ENCODE data around the gene ZNF527.

Gene ZNF527

GRCh38 chr19:37334179-37335071, 36.5 kb upstream of the ZNF527 start:
- H4K12ac ChIP-seq (ENCODE audit: low read depth, low read length): peak overlapping the region; percentile 67
- H4K91ac ChIP-seq (ENCODE audit: low read depth, low read length): peak overlapping the region; percentile 36
- no peaks in the 10 kb centered on the region for H3K27me3 ChIP-seq (ENCODE audit: insufficient read depth, low read length)
- peak overlapping the region; percentile 62 for H3K14ac ChIP-seq (ENCODE audit: low read length)
- peak overlapping the region; percentile 98 for H3K4me3 ChIP-seq (ENCODE audit: low read depth, low read length)
- peaks cover 10 to 13% of the 10 kb centered on the region in 2 experiments for H3K4me1 ChIP-seq (ENCODE audit: control insufficient read depth in 1 of 2, insufficient read depth in 2 of 2, low read length in 2 of 2)
- peak overlapping the region; percentile 98 for H3K9ac ChIP-seq (ENCODE audit: low read length)
- no peaks in the 10 kb centered on the region for H3K9me3 ChIP-seq (ENCODE audit: insufficient read depth, low read depth, low read length)
- H2AK5ac ChIP-seq (ENCODE audit: low read length): no peak overlapping the region
- peaks cover 5% of the 10 kb centered on the region for H3K79me2 ChIP-seq (ENCODE audit: control insufficient read depth, insufficient read depth, low read length, poor library complexity)
- peak overlapping the region; percentile 63 for H2AFZ ChIP-seq (ENCODE audit: insufficient read depth, low read length, poor library complexity)
- H2BK12ac ChIP-seq (ENCODE audit: low read length): no peak overlapping the region
- no CpG with 5 or more reads among the region's 50 CpGs for WGBS (ENCODE audit: extremely low coverage, insufficient coverage, insufficient read length)
- H4K8ac ChIP-seq (ENCODE audit: low read depth, low read length): peak overlapping the region; percentile 69
- peak overlapping the region; percentile 95 for H3K4me2 ChIP-seq (ENCODE audit: low read length)
- H3K36me3 ChIP-seq (ENCODE audit: control insufficient read depth in 1 of 2, insufficient read depth in 2 of 2, low read length in 2 of 2): peaks cover 0 to 2% of the 10 kb centered on the region in 2 experiments
- peak; percentile 82 to 88 for DNase-seq
- H3K4ac ChIP-seq (ENCODE audit: low read depth, low read length): peak overlapping the region; percentile 50
- H3K18ac ChIP-seq (ENCODE audit: low read length): peak overlapping the region; percentile 26
- no peak overlapping the region for H3K27ac ChIP-seq (ENCODE audit: low read depth, low read length)
- H3K79me1 ChIP-seq (ENCODE audit: low read length): peaks cover 4% of the 10 kb centered on the region
- H2BK5ac ChIP-seq (ENCODE audit: low read depth, low read length, poor library complexity): peak overlapping the region; percentile 3
- no peak overlapping the region for H3K23ac ChIP-seq (ENCODE audit: low read length)
- H2BK120ac ChIP-seq (ENCODE audit: insufficient read depth, low read length, poor library complexity): peak overlapping the region; percentile 48

DNA sequence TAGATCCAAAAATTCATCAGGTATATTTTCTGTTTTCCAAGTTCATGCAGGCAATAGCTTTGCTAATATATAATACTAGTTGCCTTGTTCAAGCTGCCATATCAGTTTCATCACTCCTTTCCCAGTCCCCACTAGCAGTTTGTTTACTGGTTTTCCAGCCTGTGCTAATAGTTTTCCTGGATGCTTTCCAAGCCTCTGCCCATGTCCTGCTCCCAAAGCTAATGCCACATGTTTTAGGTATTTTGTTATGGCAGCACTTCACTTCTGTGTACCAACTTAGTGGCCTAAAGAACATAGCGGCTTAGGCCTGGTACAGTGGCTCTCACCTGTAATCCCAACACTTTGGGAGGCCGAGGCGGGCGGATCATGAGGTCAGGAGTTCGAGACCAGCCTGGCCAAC, 28.1 kb upstream of the ZNF527 start:
- Histone ChIP-seq H2BK5ac (ENCODE audit: low read depth, low read length, poor library complexity) (no peak overlapping the region), H2BK12ac (ENCODE audit: low read length) (no peak overlapping the region), H3K79me2 (ENCODE audit: control insufficient read depth, insufficient read depth, low read length, poor library complexity) (no peaks in the 10 kb centered on the region), H3K4me3 (ENCODE audit: low read depth, low read length) (no peak overlapping the region), H3K4me2 (ENCODE audit: low read length) (no peak overlapping the region), H2AFZ (ENCODE audit: insufficient read depth, low read length, poor library complexity) (no peak overlapping the region), H3K23ac (ENCODE audit: low read length) (no peak overlapping the region), H3K14ac (ENCODE audit: low read length) (no peak overlapping the region), H3K9ac (ENCODE audit: low read length) (no peak overlapping the region), H3K36me3 (ENCODE audit: control insufficient read depth in 1 of 2, insufficient read depth in 2 of 2, low read length in 2 of 2) (peaks cover 4 to 19% of the 10 kb centered on the region in 2 experiments), H2BK120ac (ENCODE audit: insufficient read depth, low read length, poor library complexity) (no peak overlapping the region), H3K27me3 (ENCODE audit: insufficient read depth, low read length) (no peaks in the 10 kb centered on the region), H3K27ac (ENCODE audit: low read depth, low read length) (no peak overlapping the region), H3K79me1 (ENCODE audit: low read length) (no peaks in the 10 kb centered on the region), H3K4ac (ENCODE audit: low read depth, low read length) (no peak overlapping the region), H3K18ac (ENCODE audit: low read length) (no peak overlapping the region), H4K91ac (ENCODE audit: low read depth, low read length) (no peak overlapping the region), H2AK5ac (ENCODE audit: low read length) (no peak overlapping the region), H3K9me3 (ENCODE audit: insufficient read depth, low read depth, low read length) (no peaks in the 10 kb centered on the region), H4K8ac (ENCODE audit: low read depth, low read length) (no peak overlapping the region), H3K4me1 (ENCODE audit: control insufficient read depth in 1 of 2, insufficient read depth in 2 of 2, low read length in 2 of 2) (no peaks in the 10 kb centered on the region), H4K12ac (ENCODE audit: low read depth, low read length) (no peak overlapping the region)
- no peak for DNase-seq
- no CpG with 5 or more reads among the region's 5 CpGs for WGBS (ENCODE audit: extremely low coverage, insufficient coverage, insufficient read length)

DNA sequence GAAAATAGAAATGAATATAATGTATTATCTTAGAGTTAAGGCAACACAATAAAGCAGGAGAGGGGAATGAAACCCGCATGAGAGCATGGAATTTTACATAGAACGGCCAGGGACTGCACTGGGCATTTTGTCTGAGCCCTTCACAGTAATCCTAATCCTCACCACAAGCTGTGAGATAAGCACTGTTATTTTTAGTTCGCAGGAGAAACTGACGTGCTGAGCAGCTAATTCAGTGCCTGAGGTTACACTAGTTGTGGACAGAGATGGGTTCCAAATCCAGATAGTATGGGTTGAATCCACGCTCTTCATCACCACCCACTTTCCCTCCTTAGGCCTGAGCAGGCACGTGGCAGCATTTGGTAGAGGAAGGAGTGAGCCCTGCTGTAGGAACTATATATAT, 24.8 kb upstream of the ZNF527 start:
- DNase-seq: no peak
- H2BK5ac ChIP-seq (ENCODE audit: low read depth, low read length, poor library complexity): no peak overlapping the region
- H4K8ac ChIP-seq (ENCODE audit: low read depth, low read length): no peak overlapping the region

GRCh38 chr19:37348060-37348459, 22.8 kb upstream of the ZNF527 start:
- H3K4me2 ChIP-seq (ENCODE audit: low read length): no peak overlapping the region
- no peak for DNase-seq
- no peaks in the 10 kb centered on the region for H3K4me1 ChIP-seq (ENCODE audit: control insufficient read depth in 1 of 2, insufficient read depth in 2 of 2, low read length in 2 of 2)
- no peak overlapping the region for H2AFZ ChIP-seq (ENCODE audit: insufficient read depth, low read length, poor library complexity)
- H2BK12ac ChIP-seq (ENCODE audit: low read length): no peak overlapping the region
- H4K12ac ChIP-seq (ENCODE audit: low read depth, low read length): no peak overlapping the region
- no peak overlapping the region for H3K4me3 ChIP-seq (ENCODE audit: low read depth, low read length)
- no CpG with 5 or more reads among the region's 3 CpGs for WGBS (ENCODE audit: extremely low coverage, insufficient coverage, insufficient read length)
- H3K9me3 ChIP-seq (ENCODE audit: insufficient read depth, low read depth, low read length): no peaks in the 10 kb centered on the region
- H3K18ac ChIP-seq (ENCODE audit: low read length): no peak overlapping the region
- H3K23ac ChIP-seq (ENCODE audit: low read length): no peak overlapping the region
- H3K27ac ChIP-seq (ENCODE audit: low read depth, low read length): no peak overlapping the region
- no peaks in the 10 kb centered on the region for H3K27me3 ChIP-seq (ENCODE audit: insufficient read depth, low read length)
- no peak overlapping the region for H2BK5ac ChIP-seq (ENCODE audit: low read depth, low read length, poor library complexity)
- no peaks in the 10 kb centered on the region for H3K79me2 ChIP-seq (ENCODE audit: control insufficient read depth, insufficient read depth, low read length, poor library complexity)
- no peak overlapping the region for H3K9ac ChIP-seq (ENCODE audit: low read length)
- H3K14ac ChIP-seq (ENCODE audit: low read length): no peak overlapping the region
- peaks cover 11 to 23% of the 10 kb centered on the region in 2 experiments for H3K36me3 ChIP-seq (ENCODE audit: control insufficient read depth in 1 of 2, insufficient read depth in 2 of 2, low read length in 2 of 2)
- H4K91ac ChIP-seq (ENCODE audit: low read depth, low read length): no peak overlapping the region
- H3K79me1 ChIP-seq (ENCODE audit: low read length): no peaks in the 10 kb centered on the region
- no peak overlapping the region for H2BK120ac ChIP-seq (ENCODE audit: insufficient read depth, low read length, poor library complexity)
- H2AK5ac ChIP-seq (ENCODE audit: low read length): no peak overlapping the region
- no peak overlapping the region for H4K8ac ChIP-seq (ENCODE audit: low read depth, low read length)
- H3K4ac ChIP-seq (ENCODE audit: low read depth, low read length): no peak overlapping the region

More for the DNA sequence above, 24.8 kb upstream of the ZNF527 start:
- Histone ChIP-seq H3K4ac (ENCODE audit: low read depth, low read length) (no peak overlapping the region), H3K9ac (ENCODE audit: low read length) (no peak overlapping the region), H3K27ac (ENCODE audit: low read depth, low read length) (no peak overlapping the region), H3K18ac (ENCODE audit: low read length) (no peak overlapping the region), H3K9me3 (ENCODE audit: insufficient read depth, low read depth, low read length) (no peaks in the 10 kb centered on the region), H2AFZ (ENCODE audit: insufficient read depth, low read length, poor library complexity) (no peak overlapping the region), H3K4me2 (ENCODE audit: low read length) (no peak overlapping the region), H2AK5ac (ENCODE audit: low read length) (no peak overlapping the region), H3K23ac (ENCODE audit: low read length) (no peak overlapping the region), H4K91ac (ENCODE audit: low read depth, low read length) (no peak overlapping the region), H4K12ac (ENCODE audit: low read depth, low read length) (no peak overlapping the region), H3K4me3 (ENCODE audit: low read depth, low read length) (no peak overlapping the region), H3K36me3 (ENCODE audit: control insufficient read depth in 1 of 2, insufficient read depth in 2 of 2, low read length in 2 of 2) (peaks cover 11 to 23% of the 10 kb centered on the region in 2 experiments), H3K79me1 (ENCODE audit: low read length) (no peaks in the 10 kb centered on the region), H3K4me1 (ENCODE audit: control insufficient read depth in 1 of 2, insufficient read depth in 2 of 2, low read length in 2 of 2) (no peaks in the 10 kb centered on the region), H3K27me3 (ENCODE audit: insufficient read depth, low read length) (no peaks in the 10 kb centered on the region), H2BK120ac (ENCODE audit: insufficient read depth, low read length, poor library complexity) (no peak overlapping the region), H3K14ac (ENCODE audit: low read length) (no peak overlapping the region), H3K79me2 (ENCODE audit: control insufficient read depth, insufficient read depth, low read length, poor library complexity) (no peaks in the 10 kb centered on the region), H2BK12ac (ENCODE audit: low read length) (no peak overlapping the region)
- no CpG with 5 or more reads among the region's 6 CpGs for WGBS (ENCODE audit: extremely low coverage, insufficient coverage, insufficient read length)
